ENCODE results near the gene CYTL1.

The CYTL1 gene

GRCh38 chr4:5033281-5033841 is 14.1 kb upstream of the CYTL1 start:
- H3K4me3 ChIP-seq (replicated peaks; ENCODE audit: insufficient read depth, low read length): no peak overlapping the region
- TF ChIP-seq GABPA (IDR thresholded peaks at IDR 0.05; ENCODE audit: low read depth) (no peak), POLR2AphosphoS5 (IDR thresholded peaks at IDR 0.05; ENCODE audit: low read depth) (no peak), SPI1 (IDR thresholded peaks at IDR 0.05; ENCODE audit: borderline replicate concordance, low read depth) (no peak), REST (IDR thresholded peaks at IDR 0.05; ENCODE audit: insufficient replicate concordance, low read depth) (no peak)
- TF ChIP-seq, protein P1, sequence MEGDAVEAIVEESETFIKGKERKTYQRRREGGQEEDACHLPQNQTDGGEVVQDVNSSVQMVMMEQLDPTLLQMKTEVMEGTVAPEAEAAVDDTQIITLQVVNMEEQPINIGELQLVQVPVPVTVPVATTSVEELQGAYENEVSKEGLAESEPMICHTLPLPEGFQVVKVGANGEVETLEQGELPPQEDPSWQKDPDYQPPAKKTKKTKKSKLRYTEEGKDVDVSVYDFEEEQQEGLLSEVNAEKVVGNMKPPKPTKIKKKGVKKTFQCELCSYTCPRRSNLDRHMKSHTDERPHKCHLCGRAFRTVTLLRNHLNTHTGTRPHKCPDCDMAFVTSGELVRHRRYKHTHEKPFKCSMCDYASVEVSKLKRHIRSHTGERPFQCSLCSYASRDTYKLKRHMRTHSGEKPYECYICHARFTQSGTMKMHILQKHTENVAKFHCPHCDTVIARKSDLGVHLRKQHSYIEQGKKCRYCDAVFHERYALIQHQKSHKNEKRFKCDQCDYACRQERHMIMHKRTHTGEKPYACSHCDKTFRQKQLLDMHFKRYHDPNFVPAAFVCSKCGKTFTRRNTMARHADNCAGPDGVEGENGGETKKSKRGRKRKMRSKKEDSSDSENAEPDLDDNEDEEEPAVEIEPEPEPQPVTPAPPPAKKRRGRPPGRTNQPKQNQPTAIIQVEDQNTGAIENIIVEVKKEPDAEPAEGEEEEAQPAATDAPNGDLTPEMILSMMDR (IDR thresholded peaks at IDR 0.05; ENCODE audit: insufficient read depth, low read length): no peak
- H3K27ac ChIP-seq (replicated peaks): peak overlapping the region; percentile 52
- DNase-seq (ENCODE audit: low read depth in 1 of 2, low spot score in 1 of 2): peak in 1 of 2 experiments; percentile 4
- H3K27me3 ChIP-seq (ENCODE audit: insufficient read depth, poor library complexity, severe bottlenecking): no peaks in the 10 kb centered on the region

DNA sequence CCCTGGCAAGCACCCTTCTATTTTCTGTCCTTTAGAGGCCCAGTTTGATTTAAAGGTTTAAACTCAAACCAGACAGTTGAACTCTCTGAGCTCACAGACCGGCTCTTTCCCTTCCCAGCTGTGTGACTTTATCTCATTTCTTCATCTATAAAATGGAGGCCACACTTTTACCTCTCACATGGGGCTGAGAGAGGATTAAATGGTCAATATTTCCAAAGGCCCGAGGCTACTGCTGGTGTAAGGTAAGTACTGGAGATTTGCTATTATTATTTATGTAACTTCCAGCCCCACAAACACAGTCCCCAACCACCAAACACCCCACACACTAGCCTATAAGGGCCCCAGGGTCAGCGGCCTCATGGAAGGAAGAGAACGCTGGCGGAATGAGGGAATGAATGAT is 13.6 kb upstream of the CYTL1 start:
- no peak for DNase-seq (ENCODE audit: low read depth in 1 of 2, low spot score in 1 of 2)
- H3K27ac ChIP-seq (replicated peaks): no peak overlapping the region; the same call in 1 of the 2 replicates
- no peak for TF ChIP-seq SPI1 (IDR thresholded peaks at IDR 0.05; ENCODE audit: borderline replicate concordance, low read depth)
- TF ChIP-seq POLR2AphosphoS5 (IDR thresholded peaks at IDR 0.05; ENCODE audit: low read depth): no peak
- TF ChIP-seq REST (IDR thresholded peaks at IDR 0.05; ENCODE audit: insufficient replicate concordance, low read depth): no peak
- TF ChIP-seq, protein P1 (IDR thresholded peaks at IDR 0.05; ENCODE audit: insufficient read depth, low read length): no peak
- no peak for TF ChIP-seq GABPA (IDR thresholded peaks at IDR 0.05; ENCODE audit: low read depth)
- no peak overlapping the region for H3K4me3 ChIP-seq (replicated peaks; ENCODE audit: insufficient read depth, low read length)
- no peaks in the 10 kb centered on the region for H3K27me3 ChIP-seq (ENCODE audit: insufficient read depth, poor library complexity, severe bottlenecking)

GRCh38 chr4:5030927-5031326 is 11.7 kb upstream of the CYTL1 start:
- H3K4me3 ChIP-seq (replicated peaks; ENCODE audit: insufficient read depth, low read length): no peak overlapping the region
- no peak for TF ChIP-seq REST (IDR thresholded peaks at IDR 0.05; ENCODE audit: insufficient replicate concordance, low read depth)
- TF ChIP-seq POLR2AphosphoS5 (IDR thresholded peaks at IDR 0.05; ENCODE audit: low read depth): no peak
- TF ChIP-seq GABPA (IDR thresholded peaks at IDR 0.05; ENCODE audit: low read depth): no peak
- TF ChIP-seq, protein P1 (IDR thresholded peaks at IDR 0.05; ENCODE audit: insufficient read depth, low read length): no peak
- TF ChIP-seq SPI1 (IDR thresholded peaks at IDR 0.05; ENCODE audit: borderline replicate concordance, low read depth): no peak
- H3K27ac ChIP-seq (replicated peaks): no peak overlapping the region
- DNase-seq (ENCODE audit: low read depth in 1 of 2, low spot score in 1 of 2): no peak
- no peaks in the 10 kb centered on the region for H3K27me3 ChIP-seq (ENCODE audit: insufficient read depth, poor library complexity, severe bottlenecking)

Data from HL-60 (cell line).